K562 (cell line): ENCODE results near the gene PPT2.

Source experiments
- BCL6 ChIP-seq: fragments of 250-450 bp; sonication (Bioruptor Pico); IDR thresholded peaks from 2 replicates; pipeline ENCODE4 v1.4.0; 2020
- CC2D1A ChIP-seq: fragments of 450-650 bp; IDR thresholded peaks from 2 replicates; pipeline ENCODE4 v1.6.1; 2017; ENCODE audit warnings: mild to moderate bottlenecking
- CTCF ChIP-seq, 3 experiments: IDR thresholded peaks in 2 of 3; conservative IDR thresholded peaks in 1 of 3; 2 replicates each; pipeline ENCODE4 v1.5.1; 2011 to 2012; ENCODE audit warnings: low read length in 3 of 3, mild to moderate bottlenecking in 3 of 3, control low read depth in 2 of 3, improper control_type of control experiment in 1 of 3, inconsistent platforms in 1 of 3, low read depth in 1 of 3, mixed read lengths in 1 of 3, moderate library complexity in 1 of 3; ENCODE audit not compliant: insufficient read depth in 2 of 3
- EZH2 ChIP-seq: IDR thresholded peaks from 2 replicates; pipeline ENCODE4 v1.6.1; 2012; ENCODE audit warnings: low read depth, mild to moderate bottlenecking, inconsistent platforms, low read length, borderline replicate concordance
- IRF9 ChIP-seq: fragments of 450-650 bp; IDR thresholded peaks from 2 replicates; pipeline ENCODE4 v1.6.1; 2016; ENCODE audit warnings: missing biosample characterization, missing genetic modification characterization
- KLF16 ChIP-seq: IDR thresholded peaks from 2 replicates; pipeline ENCODE4 v1.6.1; 2016; ENCODE audit warnings: antibody characterized with exemption
- POLR2AphosphoS5 ChIP-seq: IDR thresholded peaks from 2 replicates; pipeline ENCODE4 v1.6.1; 2011; ENCODE audit warnings: mild to moderate bottlenecking, low read depth, low read length, moderate library complexity; ENCODE audit not compliant: control insufficient read depth, insufficient read depth
- SMARCA5 ChIP-seq: fragments of 450-650 bp; IDR thresholded peaks from 2 replicates; pipeline ENCODE4 v1.6.1; 2016
- SREBF1 ChIP-seq: fragments of 150-350 bp; IDR thresholded peaks from 2 replicates; pipeline ENCODE4 v1.6.1; 2014; ENCODE audit warnings: antibody characterized with exemption, low read depth, low read length, borderline replicate concordance
- ZNF512 ChIP-seq: IDR thresholded peaks from 2 replicates; pipeline ENCODE4 v1.6.1; 2016; ENCODE audit warnings: missing genetic modification characterization, missing compliant biosample characterization
- ZNF551 ChIP-seq: fragments of 250-450 bp; sonication (Bioruptor Pico); IDR thresholded peaks from 2 replicates; pipeline ENCODE4 v1.5.0; 2021; ENCODE audit warnings: mild to moderate bottlenecking, moderate library complexity

- TF ChIP-seq ZNF551 (CRISPR knock-in tag) = no peak
- no peak for TF ChIP-seq IRF9 (tag)
- TF ChIP-seq KLF16 = no peak
- no peak for TF ChIP-seq SREBF1
- TF ChIP-seq ZNF512 (tag) = no peak
- no peak for TF ChIP-seq CTCF (IDR thresholded peaks at IDR 0.05 in 2 of 3, conservative IDR thresholded peaks at IDR 0.05 in 1 of 3; ENCODE audit: insufficient read depth in 2 of 3, low read depth in 1 of 3, low read length in 3 of 3)
- TF ChIP-seq EZH2 = no peak
- TF ChIP-seq BCL6 (CRISPR knock-in tag) = no peak
- no peak for TF ChIP-seq SMARCA5
- TF ChIP-seq POLR2AphosphoS5 = no peak
- TF ChIP-seq CC2D1A = no peak
These were observed 4.1 kb downstream of the PPT2 start for GRCh38 chr6:32158052-32158451.
